Activated T-cell treated with anti-CD3 and anti-CD28 coated beads, Interleukin-2, amount 50 U/mL, for 72 hours (primary cell): ENCODE measurements around the gene PRKN. TPM values are rescaled to one million over a fixed set of nuclear protein-coding genes. Genes with fewer than 3 reads are reported as not detected.

Source experiments
- ATAC-seq, 2 donors: fragments of 150-1000 bp; cut with Tn5 transposase; replicated peaks in 1 of 2; 2 replicates each; pipeline ENCODE4 v1.10.0; 2021; ENCODE audit warnings: moderate library complexity in 2 of 2, mild to moderate bottlenecking in 1 of 2
- DNase-seq, 2 donors: peaks; one replicate each; pipeline ENCODE4 v3.0.0; 2021 to 2022; ENCODE audit warnings: mixed read lengths in 1 of 2
- H3K27ac Mint-ChIP-seq: one replicate; pipeline ENCODE4 v1.8.0; 2022; ENCODE audit warnings: mild to moderate bottlenecking, moderate library complexity, mixed read lengths
- H3K27me3 Mint-ChIP-seq: one replicate; pipeline ENCODE4 v1.8.0; 2022; ENCODE audit warnings: low read depth, mixed read lengths
- H3K36me3 Mint-ChIP-seq, 2 donors: one replicate each; pipeline ENCODE4 v1.8.0; 2022; ENCODE audit warnings: mixed read lengths in 2 of 2, mild to moderate bottlenecking in 1 of 2; ENCODE audit not compliant: insufficient read depth in 2 of 2
- H3K4me1 Mint-ChIP-seq: one replicate; pipeline ENCODE4 v1.8.0; 2022; ENCODE audit warnings: low read depth, mixed read lengths
- H3K4me3 Mint-ChIP-seq, 2 donors: one replicate each; pipeline ENCODE4 v1.8.0; 2022; ENCODE audit warnings: mild to moderate bottlenecking in 2 of 2, mixed read lengths in 2 of 2, moderate library complexity in 2 of 2
- H3K9me3 Mint-ChIP-seq, 2 donors: one replicate each; pipeline ENCODE4 v1.8.0; 2022; ENCODE audit warnings: mixed read lengths in 2 of 2
- total RNA-seq, 2 donors: library from RNA; stranded (reverse); gene quantifications; one replicate each; pipeline ENCODE4 v1.2.3, GENCODE V29; 2022

Gene PRKN
- total RNA-seq, 2 donors from 2014 or later, result 2.5 to 2.8 TPM

GRCh38 chr6:162220876-162221275 is 506.7 kb downstream of the PRKN start:
- peaks cover 0 to 4% of the 10 kb centered on the region in 2 donors for H3K9me3 Mint-ChIP-seq
- no peak overlapping the region for H3K4me3 Mint-ChIP-seq
- H3K4me1 Mint-ChIP-seq, result no peaks in the 10 kb centered on the region

GRCh38 chr6:162219266-162219665 is 508.3 kb downstream of the PRKN start:
- Mint-ChIP-seq H3K4me3 (no peak overlapping the region), H3K36me3 (no peaks in the 10 kb centered on the region), H3K27ac (no peak overlapping the region), H3K9me3 (peaks cover 0 to 3% of the 10 kb centered on the region in 2 donors), H3K27me3 (no peaks in the 10 kb centered on the region), H3K4me1 (no peaks in the 10 kb centered on the region)
- ATAC-seq (no peak), DNase-seq (no peak)

More at GRCh38 chr6:162220876-162221275, 506.7 kb downstream of the PRKN start:
- Mint-ChIP-seq H3K27ac (no peak overlapping the region), H3K27me3 (no peaks in the 10 kb centered on the region), H3K36me3 (no peaks in the 10 kb centered on the region)
- ATAC-seq (no peak), DNase-seq (no peak)

- Mint-ChIP-seq H3K36me3 (no peaks in the 10 kb centered on the region), H3K27me3 (no peaks in the 10 kb centered on the region), H3K27ac (no peak overlapping the region), H3K9me3 (peaks cover 0 to 3% of the 10 kb centered on the region in 2 donors), H3K4me1 (no peaks in the 10 kb centered on the region), H3K4me3 (no peak overlapping the region)
- no peak for ATAC-seq
- no peak for DNase-seq
Measured at GRCh38 chr6:162217811-162218493, 509.6 kb downstream of the PRKN start.

- no peak overlapping the region for H3K4me3 Mint-ChIP-seq
- ATAC-seq (no peak), DNase-seq (no peak)
- no peaks in the 10 kb centered on the region for H3K27me3 Mint-ChIP-seq
- no peak overlapping the region for H3K27ac Mint-ChIP-seq
- no peaks in the 10 kb centered on the region for H3K4me1 Mint-ChIP-seq
- peaks cover 0 to 3% of the 10 kb centered on the region in 2 donors for H3K9me3 Mint-ChIP-seq
- H3K36me3 Mint-ChIP-seq, result no peaks in the 10 kb centered on the region
Measured at GRCh38 chr6:162217058-162217457, 510.5 kb downstream of the PRKN start.

- DNase-seq (no peak), ATAC-seq (no peak)
- H3K27ac Mint-ChIP-seq, result no peak overlapping the region
- no peaks in the 10 kb centered on the region for H3K4me1 Mint-ChIP-seq
- no peak overlapping the region for H3K4me3 Mint-ChIP-seq
- peaks cover 0 to 2% of the 10 kb centered on the region in 2 donors for H3K36me3 Mint-ChIP-seq
- peaks cover 0 to 2% of the 10 kb centered on the region in 2 donors for H3K9me3 Mint-ChIP-seq
- H3K27me3 Mint-ChIP-seq, result no peaks in the 10 kb centered on the region
Measured at GRCh38 chr6:162211777-162212176, 515.8 kb downstream of the PRKN start.

GRCh38 chr6:162211022-162211421 is 516.5 kb downstream of the PRKN start:
- no peak overlapping the region for H3K27ac Mint-ChIP-seq
- H3K27me3 Mint-ChIP-seq, result no peaks in the 10 kb centered on the region
- H3K36me3 Mint-ChIP-seq, result peaks cover 0 to 2% of the 10 kb centered on the region in 2 donors
- ATAC-seq, result no peak
- H3K9me3 Mint-ChIP-seq, result peaks cover 1 to 2% of the 10 kb centered on the region in 2 donors
- no peaks in the 10 kb centered on the region for H3K4me1 Mint-ChIP-seq
- H3K4me3 Mint-ChIP-seq, result no peak overlapping the region
- no peak for DNase-seq

GRCh38 chr6:162203287-162203686 is 524.3 kb downstream of the PRKN start:
- H3K27ac Mint-ChIP-seq, result no peak overlapping the region

GRCh38 chr6:162200945-162201690 is 526.4 kb downstream of the PRKN start:
- H3K27ac Mint-ChIP-seq, result no peak overlapping the region

More at GRCh38 chr6:162203287-162203686, 524.3 kb downstream of the PRKN start:
- H3K9me3 Mint-ChIP-seq, result peaks cover 1 to 2% of the 10 kb centered on the region in 2 donors
- H3K27me3 Mint-ChIP-seq, result no peaks in the 10 kb centered on the region
- no peak overlapping the region for H3K4me3 Mint-ChIP-seq
- H3K36me3 Mint-ChIP-seq, result no peaks in the 10 kb centered on the region
- ATAC-seq (no peak), DNase-seq (no peak)
- no peaks in the 10 kb centered on the region for H3K4me1 Mint-ChIP-seq

GRCh38 chr6:162200041-162200440 is 527.5 kb downstream of the PRKN start:
- no peaks in the 10 kb centered on the region for H3K27me3 Mint-ChIP-seq
- H3K36me3 Mint-ChIP-seq, result no peaks in the 10 kb centered on the region
- H3K27ac Mint-ChIP-seq, result no peak overlapping the region
- H3K9me3 Mint-ChIP-seq, result no peaks in the 10 kb centered on the region
- H3K4me1 Mint-ChIP-seq, result no peaks in the 10 kb centered on the region
- H3K4me3 Mint-ChIP-seq, result no peak overlapping the region
- DNase-seq (no peak), ATAC-seq (no peak)

More at GRCh38 chr6:162200945-162201690, 526.4 kb downstream of the PRKN start:
- ATAC-seq, result no peak
- Mint-ChIP-seq H3K27me3 (no peaks in the 10 kb centered on the region), H3K9me3 (no peaks in the 10 kb centered on the region), H3K36me3 (no peaks in the 10 kb centered on the region), H3K4me1 (no peaks in the 10 kb centered on the region), H3K4me3 (no peak overlapping the region)
- DNase-seq, result no peak

- Mint-ChIP-seq H3K4me3 (no peak overlapping the region), H3K27ac (no peak overlapping the region), H3K36me3 (no peaks in the 10 kb centered on the region), H3K27me3 (no peaks in the 10 kb centered on the region), H3K4me1 (no peaks in the 10 kb centered on the region), H3K9me3 (no peaks in the 10 kb centered on the region)
- DNase-seq (no peak), ATAC-seq (no peak)
Measured at GRCh38 chr6:162198925-162199324, 528.6 kb downstream of the PRKN start.

DNA sequence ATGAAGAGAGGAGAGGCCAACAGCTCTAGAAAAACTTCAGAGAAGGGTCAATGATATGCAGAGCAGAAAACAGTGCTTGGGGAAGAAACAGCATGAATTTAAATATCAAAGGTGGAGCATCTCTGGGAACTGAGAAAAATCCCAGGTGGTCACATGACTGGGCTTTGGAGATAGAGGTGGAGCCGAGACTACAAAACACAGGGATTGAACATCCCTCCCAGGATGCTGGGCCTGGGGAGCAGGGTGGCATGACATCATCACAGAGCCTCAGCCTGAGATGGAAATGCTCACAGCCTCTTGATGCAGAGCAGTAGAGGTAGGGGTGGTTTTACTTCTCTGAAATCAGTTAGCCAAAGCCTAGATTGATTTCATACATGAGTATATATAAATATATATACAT is 529.5 kb downstream of the PRKN start:
- Mint-ChIP-seq H3K27me3 (no peaks in the 10 kb centered on the region), H3K27ac (no peak overlapping the region), H3K4me1 (no peaks in the 10 kb centered on the region), H3K9me3 (no peaks in the 10 kb centered on the region), H3K4me3 (no peak overlapping the region), H3K36me3 (no peaks in the 10 kb centered on the region)
- DNase-seq, result no peak
- no peak for ATAC-seq

GRCh38 chr6:162195441-162195840 is 532.1 kb downstream of the PRKN start:
- H3K27ac Mint-ChIP-seq, result no peak overlapping the region
- no peak for DNase-seq
- H3K36me3 Mint-ChIP-seq, result no peaks in the 10 kb centered on the region
- ATAC-seq, result no peak
- no peaks in the 10 kb centered on the region for H3K27me3 Mint-ChIP-seq
- H3K4me1 Mint-ChIP-seq, result no peaks in the 10 kb centered on the region
- H3K4me3 Mint-ChIP-seq, result no peak overlapping the region
- no peaks in the 10 kb centered on the region for H3K9me3 Mint-ChIP-seq

DNA sequence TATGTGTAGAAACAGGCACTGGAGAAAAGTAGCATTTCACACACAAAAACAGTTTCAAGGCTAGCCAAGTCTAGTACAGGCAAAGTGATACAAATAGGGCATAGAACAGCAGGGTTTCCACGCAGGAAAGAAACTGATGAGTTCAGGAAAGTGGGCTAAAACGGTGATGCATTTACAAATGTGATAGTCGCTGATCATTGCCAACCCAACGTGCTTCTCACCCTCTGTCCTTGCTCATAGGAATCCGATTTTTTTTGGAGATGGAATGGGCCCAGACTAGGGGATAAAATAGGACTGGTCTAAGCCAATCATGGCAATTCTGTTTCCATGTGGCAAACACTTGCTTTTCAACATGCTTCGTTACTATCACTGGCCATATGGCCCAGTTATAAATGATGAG is 536.6 kb downstream of the PRKN start:
- no peak for ATAC-seq
- no peak for DNase-seq
- H3K4me3 Mint-ChIP-seq, result no peak overlapping the region
- peaks cover 2 to 3% of the 10 kb centered on the region in 2 donors for H3K36me3 Mint-ChIP-seq
- H3K27ac Mint-ChIP-seq, result no peak overlapping the region
- no peaks in the 10 kb centered on the region for H3K4me1 Mint-ChIP-seq
- no peaks in the 10 kb centered on the region for H3K27me3 Mint-ChIP-seq
- peaks cover 3 to 6% of the 10 kb centered on the region in 2 donors for H3K9me3 Mint-ChIP-seq
